Left lobe of liver (tissue), 2 donors: ENCODE measurements around the gene BCL2L12. TPM values are rescaled to one million over a fixed set of nuclear protein-coding genes. Genes with fewer than 3 reads are reported as not detected.

Source experiments
- ATAC-seq: fragments of 200-7000 bp; cut with Tn5 transposase; one replicate; pipeline ENCODE4 v1.9.1; 2020; ENCODE audit warnings: mild to moderate bottlenecking, moderate library complexity
- DNase-seq: peaks from one replicate; pipeline ENCODE4 v3.0.0-alpha.2; 2020; ENCODE audit warnings: low spot score
- total RNA-seq: library from RNA; stranded (reverse); gene quantifications from one replicate; pipeline ENCODE4 v1.2.1, GENCODE V29; 2021
- donor health status: DM: no; HTN: no; CAD: no; lungs with moderate emphysema.
- donor health status: DM: no; HTN: yes; CAD: no.

Gene BCL2L12
- total RNA-seq, 1 donor from 2014 or later, result 13.7 TPM

GRCh38 chr19:49662011-49662410, 3.7 kb upstream of the BCL2L12 start:
- no peak for DNase-seq
- no peak for ATAC-seq

DNA sequence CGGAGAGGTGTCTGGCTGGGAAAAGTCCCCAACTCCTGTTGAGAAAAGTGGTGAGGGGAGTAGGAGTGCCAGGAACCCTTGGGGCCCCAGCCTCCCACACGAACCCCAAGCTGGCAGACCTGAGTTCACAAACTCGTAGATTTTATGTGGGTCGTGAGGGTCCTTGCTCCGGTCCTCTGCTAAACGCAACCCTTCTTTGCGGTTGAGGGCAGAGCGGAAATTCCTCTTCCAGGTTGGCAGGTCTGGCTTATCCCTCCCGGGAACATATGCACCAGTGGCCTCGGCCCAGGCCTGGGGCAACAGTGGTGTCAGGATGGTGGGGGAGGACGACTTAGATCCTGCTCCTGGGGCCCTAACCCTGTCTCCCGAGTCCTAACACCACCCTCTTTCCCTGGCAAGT, 2.5 kb upstream of the BCL2L12 start:
- DNase-seq, result no peak
- ATAC-seq, result no peak

DNA sequence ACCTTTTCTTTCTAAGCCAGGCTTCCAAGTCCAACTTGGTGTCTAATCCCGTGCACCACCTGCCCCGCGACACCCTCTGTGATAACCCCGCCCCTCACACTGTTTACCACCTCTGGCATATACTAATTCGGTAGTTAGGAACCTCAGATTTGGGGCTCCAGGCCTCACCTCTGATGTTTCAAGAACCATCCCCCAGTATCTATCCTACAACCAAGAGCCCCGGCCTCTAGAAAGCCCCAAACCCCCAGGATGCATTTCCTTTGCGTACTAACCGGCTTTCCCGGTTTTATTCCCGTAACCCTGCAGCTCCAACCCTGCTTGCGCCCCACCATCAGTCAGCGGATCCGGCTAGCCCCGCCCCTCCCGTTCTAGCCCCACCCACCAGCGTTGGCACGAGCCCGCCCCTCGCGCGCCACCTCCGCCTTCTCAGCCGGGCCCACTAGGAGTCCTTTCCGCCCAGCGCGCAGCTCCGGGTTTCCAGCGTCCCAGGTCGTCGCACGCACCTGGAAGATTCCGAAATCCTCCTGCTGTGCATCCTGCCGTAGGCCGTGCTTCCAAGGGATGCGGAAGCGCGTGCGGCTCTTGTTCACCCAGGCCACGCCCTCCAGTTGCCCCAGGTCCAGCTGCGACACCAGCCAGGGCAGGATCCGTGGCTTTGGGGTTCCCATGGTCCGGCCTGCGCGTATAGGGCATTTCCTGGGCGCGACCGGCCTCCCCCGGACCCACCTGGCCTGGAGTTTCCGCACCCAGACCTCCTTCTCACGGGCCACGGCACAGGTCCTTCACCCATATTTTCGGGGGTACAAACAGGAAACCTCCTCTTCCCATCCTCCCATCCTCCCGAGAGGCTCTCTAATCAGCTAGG, 1.3 kb upstream of the BCL2L12 start:
- DNase-seq (peak; percentile 91), ATAC-seq (peak; percentile 84)

DNA sequence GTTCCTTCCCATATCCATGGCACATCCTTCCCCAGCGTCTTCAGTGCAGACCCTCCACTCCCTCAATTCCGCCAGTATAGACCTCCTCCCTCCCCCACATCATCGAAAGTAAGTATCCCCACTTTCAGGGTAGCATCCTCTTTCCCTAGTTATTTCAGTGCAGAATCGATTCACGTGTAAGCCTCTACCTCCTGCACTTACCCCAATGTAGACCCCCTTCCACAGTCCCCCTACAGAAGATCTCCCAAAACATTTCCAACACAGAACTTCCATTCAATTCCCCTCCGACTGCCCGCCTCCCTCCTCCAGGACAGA, 740 bp upstream of the BCL2L12 start:
- DNase-seq (no peak), ATAC-seq (no peak)

DNA sequence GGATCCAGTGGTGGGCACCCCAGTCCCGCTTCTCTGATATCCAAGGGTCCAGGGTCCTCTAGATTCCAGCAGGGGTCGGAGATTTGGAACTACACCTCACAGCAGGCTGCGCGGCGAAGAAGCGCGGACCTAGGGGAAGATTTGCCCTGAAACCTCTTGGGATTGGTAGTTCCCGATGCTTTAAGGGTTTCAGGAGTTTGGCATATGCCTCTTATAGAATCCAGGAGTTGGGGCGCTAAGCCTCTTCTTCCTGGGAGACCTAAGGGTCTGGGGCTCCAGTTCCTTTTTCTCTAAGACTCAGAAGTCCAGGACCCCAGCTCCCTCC, 349 bp downstream of the BCL2L12 start:
- DNase-seq, result no peak
- ATAC-seq, result peak; percentile 6

- ATAC-seq, result no peak
These were observed 1.7 kb downstream of the BCL2L12 start for GRCh38 chr19:49667473-49667872.

DNA sequence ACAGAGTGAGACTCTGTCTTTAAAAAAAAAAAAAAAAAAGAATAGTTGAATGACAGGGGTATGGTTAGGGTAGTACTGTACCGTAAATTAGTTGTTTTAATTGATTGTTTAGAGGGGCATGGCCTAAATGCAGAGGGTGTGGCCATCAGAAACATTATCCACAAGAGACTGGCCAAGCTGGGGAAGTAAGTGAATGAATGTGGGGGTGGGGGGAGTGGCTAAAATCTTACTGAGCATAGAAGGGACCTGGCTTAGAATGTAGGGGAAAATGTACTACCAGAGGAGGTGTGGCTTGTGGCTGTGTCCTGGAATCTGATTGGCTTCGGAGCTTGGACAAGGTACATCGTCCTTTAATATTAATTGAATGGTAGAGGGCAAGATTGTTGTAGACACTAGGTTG, 3.8 kb downstream of the BCL2L12 start:
- ATAC-seq, result no peak

More at GRCh38 chr19:49667473-49667872, 1.7 kb downstream of the BCL2L12 start:
- no peak for DNase-seq

DNA sequence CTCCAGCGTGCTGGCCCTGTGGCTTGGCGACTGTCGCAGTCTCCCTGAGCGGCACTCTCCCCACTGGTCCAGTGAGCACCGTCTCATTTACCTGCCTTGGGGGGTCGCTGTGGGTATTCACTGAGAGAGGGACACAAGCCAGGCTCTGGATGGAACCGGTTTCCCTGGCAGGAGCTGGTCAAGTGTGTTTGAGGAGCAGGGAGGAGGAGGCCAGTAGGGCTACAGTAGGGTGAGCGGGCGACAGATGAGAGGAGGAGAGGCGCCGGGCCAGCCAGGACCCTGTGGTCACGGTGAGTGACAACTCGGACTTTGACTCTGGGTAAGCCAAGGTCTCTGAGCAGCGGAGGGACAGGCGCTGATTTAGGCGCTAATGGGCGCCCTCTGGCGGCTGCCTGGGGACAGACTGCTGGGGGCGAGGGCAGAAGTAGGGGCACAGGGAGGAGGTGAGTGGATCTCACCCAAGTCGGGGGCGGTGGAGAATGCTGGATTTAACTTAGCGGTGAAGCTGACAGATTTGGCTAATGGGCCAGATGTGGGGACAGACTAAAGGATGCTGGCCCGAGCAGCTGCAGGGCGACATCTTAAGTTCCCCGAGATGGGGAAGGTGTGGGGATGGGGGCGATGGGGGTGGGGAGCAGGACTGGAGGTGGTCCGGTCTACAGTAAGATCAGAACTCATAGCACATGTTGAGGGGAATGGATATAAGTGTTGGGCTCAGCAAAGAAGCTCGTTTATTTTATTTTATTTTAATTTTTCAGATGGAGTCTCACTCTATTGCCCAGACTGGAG, 6.6 kb downstream of the BCL2L12 start:
- DNase-seq (peak; percentile 82), ATAC-seq (peak; percentile 63)

More for the DNA sequence above, 3.8 kb downstream of the BCL2L12 start:
- DNase-seq, result no peak

DNA sequence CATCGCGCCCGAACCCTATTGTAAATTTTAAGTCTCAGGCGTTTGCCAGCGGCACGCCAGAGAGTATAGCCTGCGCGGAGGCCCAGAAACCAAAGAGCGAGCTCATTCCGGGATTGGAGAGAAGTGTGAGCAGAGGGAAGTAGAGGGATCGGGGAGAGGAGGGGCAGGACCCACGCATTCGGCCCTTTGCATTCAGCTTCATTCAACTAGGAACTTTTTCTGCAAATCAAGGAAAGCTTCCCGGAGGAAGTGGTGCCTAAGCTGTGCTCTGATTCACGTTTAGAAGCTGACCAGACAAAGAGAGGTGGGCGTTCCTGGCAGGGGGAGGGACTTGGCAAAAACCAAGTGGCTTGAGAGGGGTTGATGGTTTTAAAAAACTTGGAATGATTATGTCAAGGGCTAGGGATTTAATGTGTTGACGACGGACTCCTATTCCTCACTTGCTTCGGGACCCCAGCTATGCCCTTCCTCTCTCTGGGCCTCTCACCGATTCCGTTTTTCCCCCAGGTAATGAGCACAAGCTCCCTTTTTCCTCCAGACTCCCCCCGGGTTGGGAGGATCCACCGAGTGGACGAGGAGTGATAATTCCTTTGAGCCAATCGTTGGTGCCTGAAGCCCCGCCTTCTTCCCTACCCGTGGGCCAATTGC, 10.5 kb downstream of the BCL2L12 start:
- DNase-seq, result no peak
- ATAC-seq, result peak; percentile 75

DNA sequence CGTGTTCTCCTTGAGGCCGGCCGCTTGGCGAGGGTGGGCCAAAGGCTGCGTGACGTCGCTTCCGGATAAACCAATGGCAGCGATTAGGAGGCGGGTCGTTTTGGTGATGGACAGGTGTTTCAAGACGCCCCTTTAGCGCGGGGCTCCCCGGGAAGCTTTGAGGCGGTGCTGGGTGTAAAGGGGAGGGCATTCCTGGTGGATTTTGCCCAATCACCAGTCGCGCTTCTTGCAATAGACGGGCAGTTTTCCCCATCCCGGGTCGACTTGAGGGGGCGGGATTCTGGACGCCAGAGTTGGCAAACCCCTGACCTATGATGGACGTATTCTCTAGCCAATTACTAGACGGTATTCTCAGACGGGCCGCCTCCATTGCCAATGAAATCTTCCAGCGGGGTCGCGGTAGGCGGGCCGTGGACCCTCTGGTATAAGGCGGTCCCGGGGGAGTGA, 11.1 kb downstream of the BCL2L12 start:
- DNase-seq (peak; percentile 100), ATAC-seq (peak; percentile 69)

- DNase-seq (peak; percentile 71), ATAC-seq (peak; percentile 29)
These were observed 11.6 kb downstream of the BCL2L12 start, which contains the start of gene PRMT1 for GRCh38 chr19:49677231-49677900. Gene PRMT1, plus strand, starts transcription at chr19:49677271. Its CDS starts 10 bp downstream, at chr19:49677281.

DNA sequence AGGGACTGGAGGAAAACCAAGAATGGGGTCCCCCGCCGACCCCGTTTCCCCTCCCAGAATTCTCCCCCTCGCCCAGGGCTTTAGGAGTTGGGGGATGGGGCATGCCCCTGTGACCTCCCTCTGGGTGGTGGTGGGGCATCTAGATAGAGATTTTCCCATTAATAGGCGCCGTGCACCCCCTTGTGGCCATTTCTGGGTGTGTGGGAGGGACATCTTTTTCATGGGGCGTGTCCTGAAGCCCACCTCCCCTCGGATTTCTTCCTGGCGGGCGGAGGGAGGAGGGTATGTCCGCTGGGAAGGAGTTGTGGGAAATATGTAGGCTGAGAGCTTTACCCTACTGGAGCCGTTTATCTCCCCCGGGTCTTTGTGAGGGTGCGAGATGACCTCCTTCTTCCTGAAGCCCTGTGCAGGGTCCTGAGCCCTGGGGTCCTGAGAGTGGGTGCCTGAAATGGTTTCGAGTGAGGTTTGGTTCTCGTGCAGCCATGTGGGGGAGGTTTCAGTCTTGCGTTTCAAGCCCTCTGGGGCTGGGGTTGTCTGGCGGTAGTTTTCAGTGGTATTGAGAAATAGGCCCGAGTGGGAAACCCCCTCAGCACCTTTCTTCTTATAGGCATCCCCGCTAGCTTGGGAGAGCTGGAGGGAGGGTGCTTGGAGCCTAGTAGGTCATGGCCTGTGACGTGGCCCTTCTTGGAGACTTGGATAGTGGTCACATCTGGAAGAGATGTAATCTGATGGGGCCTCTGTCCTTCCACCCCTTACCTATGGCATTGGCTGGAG, 12.4 kb downstream of the BCL2L12 start:
- DNase-seq, result peak; percentile 74
- ATAC-seq, result peak; percentile 7

- ATAC-seq, result no peak
- no peak for DNase-seq
These were observed 13.4 kb downstream of the BCL2L12 start for GRCh38 chr19:49678985-49679770.

DNA sequence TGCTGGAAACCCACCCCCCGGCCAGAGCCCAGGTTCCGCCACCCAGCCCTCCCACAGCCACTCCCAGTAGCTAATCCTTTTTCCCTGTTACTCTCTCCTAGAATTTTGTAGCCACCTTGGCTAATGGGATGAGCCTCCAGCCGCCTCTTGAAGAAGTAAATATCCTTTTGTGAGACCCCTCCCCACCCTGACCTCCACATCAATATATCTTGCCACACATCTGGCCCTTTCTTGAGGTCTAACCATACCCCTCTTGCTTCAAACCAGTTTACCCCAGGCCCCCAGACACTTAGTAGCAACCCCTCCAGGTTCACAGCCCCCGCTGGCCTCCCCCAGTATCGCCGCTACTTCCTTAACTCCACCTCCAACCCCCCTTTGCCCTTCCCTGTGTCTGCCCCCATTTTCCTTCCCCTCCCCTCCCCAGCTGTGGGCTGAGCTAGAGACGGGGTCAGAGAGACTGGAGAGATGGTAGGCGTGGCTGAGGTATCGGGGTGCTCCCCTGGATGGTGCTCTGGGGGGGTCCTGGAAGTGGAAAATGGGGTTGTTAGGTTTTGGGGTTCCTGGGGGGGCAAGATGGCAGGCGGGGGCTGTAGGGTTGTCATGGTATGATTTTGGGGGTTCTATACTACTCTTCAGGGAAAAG, 14.2 kb downstream of the BCL2L12 start:
- no peak for DNase-seq
- no peak for ATAC-seq

DNA sequence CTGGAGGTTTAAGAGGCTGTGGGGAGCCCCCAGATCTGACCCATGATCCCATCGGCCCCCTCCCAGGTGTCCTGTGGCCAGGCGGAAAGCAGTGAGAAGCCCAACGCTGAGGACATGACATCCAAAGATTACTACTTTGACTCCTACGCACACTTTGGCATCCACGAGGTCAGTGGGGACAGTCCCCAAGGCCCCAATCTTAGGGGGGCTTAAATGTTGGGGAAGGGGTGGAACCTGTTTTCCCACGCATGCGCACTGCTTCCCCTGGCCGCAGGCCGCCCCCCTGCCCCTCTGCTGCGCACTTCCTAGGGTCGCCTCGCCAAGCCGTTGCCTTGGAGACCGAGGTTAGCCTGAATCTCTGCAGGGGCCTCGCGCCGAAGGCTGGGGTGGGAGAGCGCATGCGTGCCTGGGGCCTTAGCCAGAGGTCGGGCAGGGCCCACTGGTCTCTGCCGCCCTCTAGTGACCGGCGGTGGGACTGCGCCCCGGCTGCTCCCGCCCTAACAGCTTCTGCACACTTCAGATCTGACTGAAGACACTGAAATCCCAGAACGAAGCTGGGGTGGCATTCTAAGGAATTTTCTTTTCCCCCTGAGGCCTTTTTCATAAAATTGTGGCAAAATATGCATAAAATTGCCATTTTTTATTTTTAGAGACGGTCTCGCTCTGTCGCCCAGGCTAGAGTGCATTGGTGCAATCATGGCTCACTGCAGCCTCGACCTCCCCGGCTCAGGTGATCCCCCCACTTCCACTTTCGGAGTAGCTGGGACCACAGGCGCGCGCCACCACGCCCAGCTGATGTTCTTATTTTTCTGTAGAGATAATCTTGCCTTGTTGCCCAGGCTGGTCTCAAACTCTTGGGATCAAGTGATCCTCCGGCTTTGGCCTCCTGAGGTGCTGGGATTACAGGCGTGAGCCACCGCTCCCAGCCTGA, 15.0 kb downstream of the BCL2L12 start:
- ATAC-seq (peak; percentile 53), DNase-seq (peak; percentile 88)

- DNase-seq, result no peak
These were observed 16.1 kb downstream of the BCL2L12 start for GRCh38 chr19:49681830-49682229.

GRCh38 chr19:49682274-49682673, 16.5 kb downstream of the BCL2L12 start:
- no peak for ATAC-seq
- DNase-seq, result no peak

More at GRCh38 chr19:49681830-49682229, 16.1 kb downstream of the BCL2L12 start:
- ATAC-seq, result no peak

DNA sequence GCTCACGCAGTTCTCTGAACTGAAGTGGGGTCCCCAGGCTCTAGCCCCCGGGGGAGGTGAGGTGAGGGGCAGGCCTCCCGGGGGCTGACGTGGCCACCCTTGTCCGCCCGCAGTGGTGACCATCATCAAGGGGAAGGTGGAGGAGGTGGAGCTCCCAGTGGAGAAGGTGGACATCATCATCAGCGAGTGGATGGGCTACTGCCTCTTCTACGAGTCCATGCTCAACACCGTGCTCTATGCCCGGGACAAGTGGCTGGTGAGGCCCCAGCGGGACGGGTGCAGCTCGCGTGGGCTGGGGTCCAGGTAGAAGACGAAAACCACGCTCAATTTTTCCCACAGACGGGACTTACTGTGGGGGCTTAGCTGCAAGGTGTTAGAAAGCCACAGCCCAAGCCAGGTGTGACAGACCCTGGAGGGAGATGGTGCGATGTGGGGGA, 18.1 kb downstream of the BCL2L12 start:
- DNase-seq, result no peak
- ATAC-seq, result no peak
